Pons (tissue), 1 donor: ENCODE measurements around the gene HSPB3.
"Not testable (repeated sequence)": the region's sequence is repeated elsewhere in the genome, so short reads cannot be mapped to it uniquely, and the experiment has no call there.

ENCODE experiments used
- DNase-seq: peaks from one replicate; pipeline ENCODE4 v3.0.0-alpha.2; 2016; ENCODE audit warnings: low spot score

Gene HSPB3

DNA sequence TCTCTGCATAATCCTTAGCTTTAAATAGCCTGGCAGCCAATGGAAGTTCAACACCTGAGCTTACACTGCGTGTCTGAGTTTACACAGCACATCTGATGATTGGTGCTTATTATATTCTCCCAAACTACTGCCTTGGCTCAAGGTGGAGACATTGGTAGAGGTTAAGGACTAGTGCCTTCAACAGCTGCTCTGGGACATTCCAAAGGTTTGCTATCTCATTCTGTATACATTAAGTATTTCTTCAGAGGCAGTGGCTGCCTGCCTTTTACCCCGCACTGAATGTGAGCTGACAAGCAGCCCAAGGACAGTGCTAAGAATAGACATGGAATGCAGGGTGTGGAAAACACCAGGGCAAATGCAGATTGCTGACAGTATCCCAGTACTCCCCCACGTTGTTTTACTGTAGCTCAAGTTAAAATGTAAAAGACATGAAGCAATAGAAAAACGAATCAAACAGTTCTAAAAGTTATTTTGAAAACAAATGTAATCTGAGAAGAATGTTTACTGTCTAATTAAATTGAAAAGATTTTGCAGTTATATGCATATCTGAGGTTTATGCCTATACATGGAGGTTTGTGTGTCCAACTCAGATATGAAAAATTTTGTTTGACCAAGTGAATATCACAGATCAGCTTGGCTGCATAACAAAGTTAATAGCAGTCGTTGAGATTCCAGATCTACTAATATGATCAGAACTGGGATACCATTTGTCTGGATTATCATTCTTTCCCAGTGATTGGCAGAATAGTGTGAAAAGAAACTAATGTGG, 1.8 kb downstream of the HSPB3 start:
- DNase-seq, result no peak

- DNase-seq, result no peak
Observed at GRCh38 chr5:54458221-54458620, 2.7 kb downstream of the HSPB3 start.

- DNase-seq, result no peak
Observed at GRCh38 chr5:54460181-54460919, 4.9 kb downstream of the HSPB3 start.

DNA sequence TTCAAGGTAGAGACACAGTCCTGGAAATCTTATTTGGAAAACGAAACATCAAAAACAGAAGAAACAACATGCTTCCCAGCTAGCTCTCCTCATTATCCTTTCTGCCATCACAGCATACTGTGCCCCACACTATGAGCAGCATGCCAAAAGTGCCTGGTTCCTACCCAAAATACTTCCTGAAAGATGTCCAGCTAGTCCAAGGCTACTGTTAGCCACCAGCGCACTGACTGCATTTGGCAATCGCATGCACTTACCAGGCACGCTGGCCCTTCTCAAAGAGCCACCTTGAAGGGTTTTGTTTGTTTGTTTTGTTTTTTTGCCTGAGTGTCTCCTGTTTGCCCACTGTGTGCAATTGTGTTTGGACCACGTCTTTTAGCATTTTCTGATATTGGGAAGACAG, 6.8 kb downstream of the HSPB3 start:
- DNase-seq, result no peak

GRCh38 chr5:54463713-54464112, 8.2 kb downstream of the HSPB3 start:
- DNase-seq, result no peak

DNA sequence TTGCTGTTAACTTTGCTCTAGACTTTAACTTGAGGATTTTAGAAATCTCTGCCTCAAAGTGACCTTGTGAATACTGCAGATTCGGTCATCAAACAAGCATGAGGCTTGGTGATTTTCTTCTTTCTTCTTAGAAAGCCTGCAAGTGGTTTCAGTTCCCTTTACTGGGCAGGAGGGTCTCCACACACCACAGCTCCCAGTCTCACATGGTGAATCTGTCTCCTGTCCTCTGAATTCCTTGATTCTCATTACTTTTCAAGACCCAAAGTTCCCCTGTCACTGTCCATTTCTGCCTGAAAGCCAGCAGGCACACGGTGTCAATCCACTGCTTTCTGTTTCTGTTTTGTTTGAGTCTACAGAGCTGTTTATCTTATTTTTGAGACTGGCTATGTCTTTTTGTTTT, 14.1 kb downstream of the HSPB3 start:
- peak; percentile 55 for DNase-seq

GRCh38 chr5:54470128-54470527, 14.6 kb downstream of the HSPB3 start:
- no peak for DNase-seq

DNA sequence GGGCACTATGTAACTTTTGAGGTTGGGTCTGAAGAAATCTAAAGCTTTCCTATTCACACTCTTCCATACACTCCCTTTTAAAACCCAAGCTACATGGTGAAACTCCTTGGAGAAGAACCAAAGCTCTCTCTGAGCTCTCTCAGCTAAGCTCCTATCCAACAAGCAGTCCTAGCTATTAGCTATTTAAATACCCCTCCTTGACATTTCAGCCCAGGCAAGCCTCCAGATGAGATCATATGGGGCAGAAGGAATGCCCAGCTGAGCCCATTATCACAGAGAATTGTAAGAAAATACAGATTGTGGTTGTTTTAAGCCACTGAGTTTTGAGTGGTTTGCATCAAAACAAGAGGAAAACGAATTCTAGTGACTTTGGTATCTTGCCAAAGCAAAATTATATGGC, 15.2 kb downstream of the HSPB3 start:
- DNase-seq, result no peak

DNA sequence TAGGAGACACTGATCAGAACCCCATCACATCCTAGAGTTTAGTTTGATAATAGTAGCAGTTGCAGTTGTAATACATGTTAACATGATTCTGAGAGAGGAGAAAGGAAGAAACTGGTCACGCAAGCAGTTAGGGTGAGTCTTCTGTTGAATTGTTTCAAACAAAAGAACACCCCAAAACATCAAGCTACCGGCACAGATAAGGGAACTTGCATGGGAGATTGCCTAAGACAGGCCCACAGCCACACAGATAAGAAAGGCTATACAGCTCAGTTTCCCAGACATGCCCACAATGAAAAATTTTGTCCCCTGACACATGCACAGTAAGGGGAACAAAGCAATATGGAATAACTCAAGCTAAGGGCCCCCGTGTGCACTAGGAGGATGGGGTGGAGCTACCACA, 15.9 kb downstream of the HSPB3 start:
- DNase-seq, result no peak

DNA sequence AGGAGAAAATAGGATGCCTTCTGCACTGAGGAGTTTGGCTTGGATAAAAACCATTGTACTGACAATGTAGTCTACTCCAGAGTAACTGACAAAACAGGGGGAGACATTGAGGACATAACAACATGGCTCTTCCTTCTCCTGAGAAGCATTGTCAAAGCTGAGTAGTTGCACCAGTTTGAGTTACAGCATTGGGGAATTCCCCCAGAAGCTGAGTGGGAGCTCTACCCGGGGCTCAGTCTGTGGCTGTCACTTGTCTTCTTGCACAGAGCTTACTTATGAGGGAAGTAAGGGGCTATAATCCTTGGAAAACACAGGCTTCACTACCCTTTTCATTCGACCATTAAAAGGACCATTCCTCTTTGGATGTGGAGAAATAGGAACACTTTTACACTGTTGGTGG, 21.2 kb downstream of the HSPB3 start:
- no peak for DNase-seq

DNA sequence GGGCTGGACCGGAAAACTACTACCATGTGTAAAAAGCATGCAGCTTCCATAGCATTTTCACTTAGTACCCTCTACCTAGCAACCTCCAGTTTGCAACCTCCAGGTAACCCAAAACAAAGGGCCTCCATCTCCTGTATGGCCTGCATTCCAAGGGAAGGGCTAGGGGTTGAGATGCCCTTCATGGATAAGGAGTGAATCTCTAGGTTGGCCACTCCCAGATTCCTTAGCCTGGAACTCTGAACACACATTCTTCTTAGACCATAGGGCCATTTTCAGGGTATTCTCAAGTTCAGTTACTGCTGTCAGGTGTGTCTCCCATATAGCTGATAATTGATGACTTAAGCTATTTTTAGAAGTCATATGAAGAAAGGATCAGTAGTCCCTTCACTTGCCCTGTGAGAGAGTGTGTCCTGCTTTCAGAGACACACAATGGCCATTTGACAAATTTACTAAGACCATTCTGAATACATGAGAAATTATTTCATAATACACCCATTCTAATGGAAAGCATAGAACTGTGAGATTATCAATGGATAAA, 22.5 kb downstream of the HSPB3 start:
- DNase-seq, result no peak

DNA sequence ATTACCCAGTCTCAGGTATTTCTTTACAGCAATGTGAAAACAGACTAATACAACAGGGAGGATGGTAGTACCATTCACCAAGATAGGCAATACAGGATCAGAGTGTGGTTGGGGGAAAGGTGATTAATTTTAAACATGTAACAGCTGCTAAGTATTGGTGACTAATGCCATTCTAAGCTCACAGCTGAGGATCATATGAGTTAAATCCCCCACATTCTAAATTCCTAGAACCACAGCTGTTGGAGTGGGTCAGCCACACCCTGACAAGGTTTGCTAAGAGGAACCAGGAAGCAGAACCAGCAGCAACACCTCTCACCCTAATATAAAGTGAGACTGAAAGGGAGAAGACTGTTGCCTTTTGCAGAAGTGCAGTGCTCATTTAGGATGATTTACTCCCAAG, 24.8 kb downstream of the HSPB3 start:
- DNase-seq, result no peak

- no peak for DNase-seq
Observed at GRCh38 chr5:54484219-54484894, 28.9 kb downstream of the HSPB3 start.

GRCh38 chr5:54485659-54486058, 30.2 kb downstream of the HSPB3 start:
- DNase-seq, result not testable (repeated sequence)

DNA sequence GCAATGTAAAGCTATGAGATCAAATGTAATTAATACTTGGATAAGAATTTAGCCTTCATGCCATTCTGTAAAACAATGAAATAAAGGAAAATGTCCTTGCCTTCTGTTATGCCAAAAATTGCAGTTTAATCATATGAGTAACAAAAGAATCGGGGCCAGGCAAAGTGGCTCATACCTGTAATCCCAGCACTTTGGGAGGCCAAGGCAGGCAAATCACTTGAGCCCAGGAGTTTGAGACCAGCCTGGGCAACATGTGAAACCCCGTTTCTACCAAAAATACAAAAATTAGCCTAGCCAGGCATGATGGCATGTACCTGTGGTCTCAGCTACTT, 34.1 kb downstream of the HSPB3 start:
- DNase-seq, result not testable (repeated sequence)

- DNase-seq, result no peak
Observed at GRCh38 chr5:54491326-54491725, 35.8 kb downstream of the HSPB3 start.

DNA sequence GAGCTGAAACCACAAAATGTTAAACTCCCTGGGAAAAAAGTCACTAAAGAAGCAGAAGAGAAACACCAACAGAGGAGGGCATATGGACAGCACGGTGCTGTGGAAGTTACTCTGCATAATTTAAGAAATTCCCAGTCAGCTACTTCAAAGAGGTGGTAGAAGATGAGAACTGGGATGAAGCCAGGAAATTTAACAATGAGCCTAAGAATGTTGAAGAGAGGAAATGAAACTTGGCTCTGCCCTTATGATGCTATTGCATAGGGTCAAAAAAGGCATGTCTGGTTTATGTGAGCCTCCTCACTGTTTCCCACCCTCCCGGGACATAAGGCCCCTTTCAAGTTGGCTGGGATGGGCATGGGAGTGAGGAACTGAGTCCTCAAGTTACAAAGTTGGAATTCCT, 36.7 kb downstream of the HSPB3 start:
- no peak for DNase-seq

GRCh38 chr5:54495027-54495426, 39.5 kb downstream of the HSPB3 start:
- no peak for DNase-seq
